Coronary artery (tissue), 2 donors: Measurements from ENCODE around the gene MAN1A1.

Experiments
- DNase-seq: peaks from one replicate; pipeline ENCODE4 v3.0.0-alpha.2; 2017; ENCODE audit warnings: low spot score
- H3K27ac ChIP-seq, 2 donors: fragments of 200-600 bp; sonication (generic); one replicate each; pipeline ENCODE4 v1.5.1; 2016 to 2019
- H3K4me3 ChIP-seq: fragments of 200-600 bp; sonication (generic); 2 replicates; pipeline ENCODE4 v1.5.1; 2016; ENCODE audit warnings: mild to moderate bottlenecking, moderate library complexity
- TF ChIP-seq, protein P1 (sequence below): fragments of 200-600 bp; sonication (generic); IDR thresholded peaks from one replicate; pipeline ENCODE4 v1.5.1; 2019; ENCODE audit warnings: antibody characterized with exemption

The MAN1A1 gene

DNA sequence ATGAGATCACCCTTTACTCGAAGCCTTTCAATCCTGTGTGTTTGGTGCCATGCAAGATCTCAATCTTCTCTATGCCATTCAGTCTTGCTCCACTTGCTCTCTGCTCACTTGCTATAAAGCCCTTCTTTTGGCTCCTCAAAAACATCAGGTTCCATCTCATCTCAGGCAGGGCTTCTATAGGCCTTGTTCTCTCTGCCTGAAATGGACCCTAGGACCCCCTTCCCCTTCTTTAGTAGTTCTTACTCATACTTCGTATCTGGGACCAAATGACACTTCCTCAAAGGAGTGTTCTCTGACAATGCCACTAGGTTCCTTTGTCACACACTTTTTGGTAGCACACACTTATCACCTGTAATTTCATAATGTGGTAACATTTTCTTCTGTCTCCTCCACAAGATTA lies 154.4 kb downstream of the MAN1A1 start:
- no peak overlapping the region for H3K4me3 ChIP-seq
- no peak for DNase-seq
- H3K27ac ChIP-seq, result no peak overlapping the region
- TF ChIP-seq, protein P1, sequence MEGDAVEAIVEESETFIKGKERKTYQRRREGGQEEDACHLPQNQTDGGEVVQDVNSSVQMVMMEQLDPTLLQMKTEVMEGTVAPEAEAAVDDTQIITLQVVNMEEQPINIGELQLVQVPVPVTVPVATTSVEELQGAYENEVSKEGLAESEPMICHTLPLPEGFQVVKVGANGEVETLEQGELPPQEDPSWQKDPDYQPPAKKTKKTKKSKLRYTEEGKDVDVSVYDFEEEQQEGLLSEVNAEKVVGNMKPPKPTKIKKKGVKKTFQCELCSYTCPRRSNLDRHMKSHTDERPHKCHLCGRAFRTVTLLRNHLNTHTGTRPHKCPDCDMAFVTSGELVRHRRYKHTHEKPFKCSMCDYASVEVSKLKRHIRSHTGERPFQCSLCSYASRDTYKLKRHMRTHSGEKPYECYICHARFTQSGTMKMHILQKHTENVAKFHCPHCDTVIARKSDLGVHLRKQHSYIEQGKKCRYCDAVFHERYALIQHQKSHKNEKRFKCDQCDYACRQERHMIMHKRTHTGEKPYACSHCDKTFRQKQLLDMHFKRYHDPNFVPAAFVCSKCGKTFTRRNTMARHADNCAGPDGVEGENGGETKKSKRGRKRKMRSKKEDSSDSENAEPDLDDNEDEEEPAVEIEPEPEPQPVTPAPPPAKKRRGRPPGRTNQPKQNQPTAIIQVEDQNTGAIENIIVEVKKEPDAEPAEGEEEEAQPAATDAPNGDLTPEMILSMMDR, result no peak

DNA sequence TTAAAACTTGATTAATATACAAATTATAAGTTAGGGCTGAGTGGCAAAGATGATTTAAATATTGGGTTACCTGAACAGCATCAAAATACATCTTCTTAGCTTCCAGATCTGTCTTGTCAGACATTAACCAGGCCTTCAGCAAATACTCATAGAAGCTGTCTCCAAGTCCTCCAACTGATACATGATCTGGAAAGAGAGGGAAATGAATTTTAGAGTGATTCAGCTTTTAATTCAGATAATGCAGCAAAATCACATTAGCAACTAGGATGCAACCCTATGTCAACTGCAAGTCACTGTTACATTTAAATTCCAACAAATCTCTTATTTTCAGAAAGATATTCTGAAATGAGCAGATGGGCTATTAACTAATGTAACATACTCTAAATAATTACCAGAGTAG lies 155.9 kb downstream of the MAN1A1 start:
- H3K27ac ChIP-seq, result no peak overlapping the region
- no peak overlapping the region for H3K4me3 ChIP-seq

DNA sequence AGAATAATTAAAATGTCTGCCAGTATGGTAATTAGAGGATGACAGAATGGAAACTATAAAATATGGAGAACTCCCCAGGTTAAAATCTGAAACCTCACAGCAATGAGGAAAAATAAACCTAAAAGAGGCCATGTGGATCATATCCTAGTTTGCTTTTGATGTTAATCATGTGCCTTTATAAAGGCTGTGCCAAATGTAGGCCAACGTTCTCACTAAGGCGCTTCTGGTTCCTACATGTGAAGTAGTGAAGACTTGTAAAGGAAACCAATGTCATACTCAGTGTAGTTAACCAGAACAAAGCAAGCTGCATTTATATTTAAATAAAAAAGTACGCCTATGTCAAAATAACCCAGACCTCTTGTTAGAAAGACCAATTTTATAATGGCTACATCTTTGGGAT lies 157.4 kb downstream of the MAN1A1 start:
- TF ChIP-seq, protein P1, result no peak
- no peak for DNase-seq
- Histone ChIP-seq H3K4me3 (no peak overlapping the region), H3K27ac (no peak overlapping the region)

More for the DNA sequence above, 155.9 kb downstream of the MAN1A1 start:
- TF ChIP-seq, protein P1, result no peak
- no peak for DNase-seq

DNA sequence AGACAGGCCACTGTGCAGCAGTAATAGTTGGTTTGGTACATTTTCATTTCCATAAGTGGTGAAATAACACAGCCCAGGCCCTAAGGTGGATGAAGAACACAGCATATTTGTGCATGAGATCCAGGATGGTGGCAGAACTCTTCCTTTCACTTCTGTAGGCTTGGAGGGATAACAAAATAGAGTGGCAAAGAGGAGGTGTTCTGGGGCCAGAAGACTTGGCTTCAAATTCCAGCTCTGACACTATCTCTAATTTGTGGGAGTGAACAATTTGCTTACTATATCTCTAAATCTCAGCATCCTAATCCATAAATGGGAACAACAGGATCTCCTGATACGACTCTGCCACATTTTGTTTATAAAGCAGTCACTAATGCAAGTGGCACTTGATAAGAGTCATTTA lies 159.4 kb downstream of the MAN1A1 start:
- H3K4me3 ChIP-seq, result no peak overlapping the region
- H3K27ac ChIP-seq, result no peak overlapping the region
- DNase-seq, result no peak
- TF ChIP-seq, protein P1, result no peak

DNA sequence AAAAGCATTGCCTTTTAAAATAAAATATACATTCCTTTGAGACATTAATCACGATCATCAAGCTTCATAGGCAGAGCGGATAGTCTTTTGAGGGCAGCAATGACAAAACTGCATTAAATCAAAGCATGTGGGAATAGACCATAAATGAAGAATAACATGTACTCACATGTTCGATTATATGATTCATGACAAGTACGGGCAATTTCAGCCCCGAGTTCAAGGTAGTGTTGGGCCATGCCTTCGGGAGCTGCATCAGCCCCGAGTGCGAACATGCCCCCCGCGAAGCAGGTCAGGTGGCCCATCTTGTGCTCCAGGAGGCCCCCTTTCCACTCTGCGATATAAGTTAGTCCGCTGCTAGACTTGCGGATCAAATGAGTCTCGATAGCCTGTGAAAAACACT lies 160.1 kb downstream of the MAN1A1 start:
- DNase-seq, result no peak
- TF ChIP-seq, protein P1, result no peak

DNA sequence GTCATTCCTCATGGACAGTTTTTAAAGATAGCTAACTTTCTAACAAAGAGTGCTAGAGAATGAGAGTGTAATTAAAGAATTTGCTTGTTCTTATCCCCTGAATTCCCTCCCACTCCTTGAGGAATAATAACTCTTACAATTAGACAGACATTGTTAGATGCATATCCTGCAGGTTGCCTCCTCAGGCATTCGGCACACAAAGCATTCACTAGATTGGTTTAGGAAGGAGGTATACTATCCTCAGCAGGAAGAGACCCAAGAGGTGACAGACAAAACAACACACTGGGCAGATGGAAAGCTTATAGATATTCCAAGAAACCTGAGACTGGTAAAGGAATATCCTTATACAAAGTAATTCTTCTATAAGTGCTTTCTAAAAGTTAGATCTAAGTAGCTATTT lies 162.0 kb downstream of the MAN1A1 start:
- H3K4me3 ChIP-seq, result no peak overlapping the region
- H3K27ac ChIP-seq, result no peak overlapping the region
- TF ChIP-seq, protein P1, result no peak
- no peak for DNase-seq

More for the DNA sequence above, 160.1 kb downstream of the MAN1A1 start:
- Histone ChIP-seq H3K4me3 (no peak overlapping the region), H3K27ac (no peak overlapping the region)

DNA sequence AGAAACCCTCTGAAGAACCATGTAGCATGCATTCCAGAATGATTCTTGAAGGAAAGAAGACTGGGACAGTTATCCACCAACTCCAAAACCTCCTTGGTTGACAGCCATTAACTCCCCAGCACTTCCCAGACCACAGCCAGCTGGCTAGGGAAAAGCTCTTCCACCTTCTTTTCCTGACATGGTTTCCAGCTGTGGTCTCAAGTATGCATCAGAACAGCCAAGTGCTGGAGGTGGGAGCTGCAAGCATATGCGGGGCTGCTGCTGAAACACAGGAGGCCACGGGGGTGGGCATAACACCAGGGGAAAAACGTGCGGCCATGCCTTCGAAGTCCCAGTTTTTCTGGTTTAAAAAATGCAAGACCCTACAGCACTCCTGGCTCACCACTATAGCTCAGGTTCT lies 163.1 kb downstream of the MAN1A1 start:
- DNase-seq, result no peak
- H3K27ac ChIP-seq, result no peak overlapping the region
- H3K4me3 ChIP-seq, result no peak overlapping the region
- TF ChIP-seq, protein P1, result no peak
